Measurements from ENCODE around the gene LZTFL1. TPM values are rescaled to one million over a fixed set of nuclear protein-coding genes. Genes with fewer than 3 reads are reported as not detected.

Gene LZTFL1
- total RNA-seq, 2 donors from 2014 or later = 12.5 to 14.5 TPM

- intact Hi-C loops (cut with DNase I) = no loop called here
- no peaks in the 10 kb centered on the region for H3K9me3 ChIP-seq
- no peak for DNase-seq
- peaks cover 5 to 20% of the 10 kb centered on the region in 2 donors for H3K36me3 ChIP-seq (replicated peaks in 1 of 2; ENCODE audit: insufficient read depth in 1 of 2, low read depth in 2 of 2)
- no peak for ATAC-seq
- no peaks in the 10 kb centered on the region for H3K4me1 ChIP-seq
- no peak overlapping the region for H3K27ac ChIP-seq
- 79 to 88% methylated on average over 3 of the region's 3 CpGs for WGBS, 2 donors
- TF ChIP-seq POLR2A (IDR thresholded peaks at IDR 0.05) = no peak
- TF ChIP-seq CTCF (IDR thresholded peaks at IDR 0.05) = no peak
- H3K4me3 ChIP-seq = no peak overlapping the region
- H3K27me3 ChIP-seq = no peaks in the 10 kb centered on the region
Measured at GRCh38 chr3:45826908-45827307, 15.0 kb downstream of the LZTFL1 start.

- Histone ChIP-seq H3K4me3 (no peak overlapping the region), H3K27ac (no peak overlapping the region), H3K27me3 (no peaks in the 10 kb centered on the region), H3K4me1 (no peaks in the 10 kb centered on the region), H3K9me3 (no peaks in the 10 kb centered on the region), H3K36me3 (replicated peaks in 1 of 2; ENCODE audit: insufficient read depth in 1 of 2, low read depth in 2 of 2) (peaks cover 5 to 17% of the 10 kb centered on the region in 2 donors)
- ATAC-seq = no peak
- intact Hi-C loops (cut with DNase I) = no loop called here
- TF ChIP-seq CTCF (IDR thresholded peaks at IDR 0.05) = no peak
- TF ChIP-seq POLR2A (IDR thresholded peaks at IDR 0.05) = no peak
- DNase-seq = no peak
- 57 to 62% methylated on average over 2 of the region's 2 CpGs for WGBS, 2 donors
Measured at GRCh38 chr3:45826321-45826720, 15.6 kb downstream of the LZTFL1 start.

GRCh38 chr3:45821127-45821526 lies 20.8 kb downstream of the LZTFL1 start:
- H3K4me3 ChIP-seq = no peak overlapping the region
- no peak for ATAC-seq
- TF ChIP-seq POLR2A (IDR thresholded peaks at IDR 0.05) = no peak
- TF ChIP-seq CTCF (IDR thresholded peaks at IDR 0.05) = no peak
- no peaks in the 10 kb centered on the region for H3K9me3 ChIP-seq
- 95 to 96% methylated on average over 1 of the region's 1 CpG for WGBS, 2 donors
- no peak for DNase-seq
- intact Hi-C loops (cut with DNase I) = no loop called here
- H3K36me3 ChIP-seq (replicated peaks in 1 of 2; ENCODE audit: insufficient read depth in 1 of 2, low read depth in 2 of 2) = peaks cover 5 to 6% of the 10 kb centered on the region in 2 donors
- no peak overlapping the region for H3K27ac ChIP-seq
- H3K27me3 ChIP-seq = no peaks in the 10 kb centered on the region
- peaks cover 18% of the 10 kb centered on the region for H3K4me1 ChIP-seq

GRCh38 chr3:45819543-45819942 lies 22.4 kb downstream of the LZTFL1 start:
- 80 to 92% methylated on average over 2 of the region's 2 CpGs for WGBS, 2 donors
- ATAC-seq = no peak
- H3K27ac ChIP-seq = no peak overlapping the region
- H3K36me3 ChIP-seq (replicated peaks in 1 of 2; ENCODE audit: insufficient read depth in 1 of 2, low read depth in 2 of 2) = peaks cover 2% of the 10 kb centered on the region in 2 donors
- intact Hi-C loops (cut with DNase I) = no loop called here
- peaks cover 18% of the 10 kb centered on the region for H3K4me1 ChIP-seq
- no peak for TF ChIP-seq CTCF (IDR thresholded peaks at IDR 0.05)
- no peak for TF ChIP-seq POLR2A (IDR thresholded peaks at IDR 0.05)
- no peaks in the 10 kb centered on the region for H3K9me3 ChIP-seq
- no peak overlapping the region for H3K4me3 ChIP-seq
- DNase-seq = no peak
- no peaks in the 10 kb centered on the region for H3K27me3 ChIP-seq

GRCh38 chr3:45817831-45818522 lies 23.9 kb downstream of the LZTFL1 start:
- peaks cover 0 to 2% of the 10 kb centered on the region in 2 donors for H3K36me3 ChIP-seq (replicated peaks in 1 of 2; ENCODE audit: insufficient read depth in 1 of 2, low read depth in 2 of 2)
- H3K4me3 ChIP-seq = no peak overlapping the region
- no peaks in the 10 kb centered on the region for H3K27me3 ChIP-seq
- intact Hi-C loops (cut with DNase I) = no loop called here
- DNase-seq = peak; percentile 62 to 88 (median 74)
- TF ChIP-seq CTCF (IDR thresholded peaks at IDR 0.05) (no peak), POLR2A (IDR thresholded peaks at IDR 0.05) (no peak)
- peaks cover 18% of the 10 kb centered on the region for H3K4me1 ChIP-seq
- peak; percentile 96 for ATAC-seq
- WGBS, 2 donors = 3 to 34% methylated on average over 4 of the region's 4 CpGs
- no peaks in the 10 kb centered on the region for H3K9me3 ChIP-seq
- peak overlapping the region; percentile 32 to 72 (median 68) for H3K27ac ChIP-seq

Measured in body of pancreas (tissue), 4 donors.